A549 treated with Hydrocortisone at 1 μM for 4 hours (cell line): Measurements from ENCODE around the gene PLK5. TPM values are rescaled to one million over a fixed set of nuclear protein-coding genes. Genes with fewer than 3 reads are reported as not detected.

Experiments
- total RNA-seq: library from RNA; stranded (reverse); fragments of 200-300 nt; extraction: Qiagen RNA extraction; gene quantifications from 5 replicates; pipeline ENCODE4 v1.2.3, GENCODE V29; 2022

Gene PLK5, protein sequence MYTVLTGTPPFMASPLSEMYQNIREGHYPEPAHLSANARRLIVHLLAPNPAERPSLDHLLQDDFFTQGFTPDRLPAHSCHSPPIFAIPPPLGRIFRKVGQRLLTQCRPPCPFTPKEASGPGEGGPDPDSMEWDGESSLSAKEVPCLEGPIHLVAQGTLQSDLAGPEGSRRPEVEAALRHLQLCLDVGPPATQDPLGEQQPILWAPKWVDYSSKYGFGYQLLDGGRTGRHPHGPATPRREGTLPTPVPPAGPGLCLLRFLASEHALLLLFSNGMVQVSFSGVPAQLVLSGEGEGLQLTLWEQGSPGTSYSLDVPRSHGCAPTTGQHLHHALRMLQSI
- not detected in 5 replicates for total RNA-seq

DNA sequence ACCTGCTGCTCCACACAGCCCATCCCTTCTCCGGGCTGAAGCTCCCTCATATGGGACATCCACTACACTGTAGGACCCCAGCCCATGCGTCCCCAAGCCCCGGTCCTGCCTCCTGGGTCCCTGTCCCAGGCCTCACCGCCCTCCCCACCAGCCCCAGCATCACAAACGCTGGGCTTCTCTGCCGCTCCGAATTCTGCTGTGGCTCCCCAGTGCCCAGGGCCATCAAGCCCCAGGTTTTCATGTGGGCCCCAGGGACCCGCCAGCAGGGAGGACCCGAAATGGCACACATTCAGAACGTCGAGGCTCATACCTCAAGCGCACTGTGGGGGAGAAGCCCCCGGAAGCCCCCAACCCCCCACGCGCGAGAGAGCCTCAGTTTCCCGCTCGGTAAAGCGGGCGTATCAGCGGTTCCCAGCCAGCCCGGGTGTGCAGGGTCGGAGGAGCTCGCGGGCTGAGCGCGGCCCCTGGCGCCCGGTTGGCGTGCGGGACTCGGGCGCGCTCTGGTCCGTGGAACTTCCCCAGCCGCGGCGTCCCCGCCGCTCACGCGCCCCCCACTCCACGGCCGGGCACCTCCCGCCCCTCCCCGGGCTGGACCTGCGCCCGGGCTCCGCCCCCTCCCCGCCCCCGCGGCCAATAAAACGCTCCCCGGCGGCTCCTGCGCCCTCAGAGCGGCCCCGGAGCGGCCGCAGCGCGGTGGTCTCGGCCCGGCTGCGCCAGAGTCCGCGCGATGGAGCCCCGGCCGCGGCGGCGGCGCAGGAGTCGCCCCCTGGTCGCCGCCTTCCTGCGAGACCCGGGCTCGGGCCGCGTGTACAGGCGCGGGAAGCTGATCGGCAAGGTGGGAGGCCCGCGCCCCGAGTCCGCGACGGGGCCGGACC is at the start of gene PLK5:
TSS of gene PLK5 (plus strand) at position 666 of the 875 bp plus-strand sequence. CDS start 2,920 bp downstream, outside the sequence.

DNA sequence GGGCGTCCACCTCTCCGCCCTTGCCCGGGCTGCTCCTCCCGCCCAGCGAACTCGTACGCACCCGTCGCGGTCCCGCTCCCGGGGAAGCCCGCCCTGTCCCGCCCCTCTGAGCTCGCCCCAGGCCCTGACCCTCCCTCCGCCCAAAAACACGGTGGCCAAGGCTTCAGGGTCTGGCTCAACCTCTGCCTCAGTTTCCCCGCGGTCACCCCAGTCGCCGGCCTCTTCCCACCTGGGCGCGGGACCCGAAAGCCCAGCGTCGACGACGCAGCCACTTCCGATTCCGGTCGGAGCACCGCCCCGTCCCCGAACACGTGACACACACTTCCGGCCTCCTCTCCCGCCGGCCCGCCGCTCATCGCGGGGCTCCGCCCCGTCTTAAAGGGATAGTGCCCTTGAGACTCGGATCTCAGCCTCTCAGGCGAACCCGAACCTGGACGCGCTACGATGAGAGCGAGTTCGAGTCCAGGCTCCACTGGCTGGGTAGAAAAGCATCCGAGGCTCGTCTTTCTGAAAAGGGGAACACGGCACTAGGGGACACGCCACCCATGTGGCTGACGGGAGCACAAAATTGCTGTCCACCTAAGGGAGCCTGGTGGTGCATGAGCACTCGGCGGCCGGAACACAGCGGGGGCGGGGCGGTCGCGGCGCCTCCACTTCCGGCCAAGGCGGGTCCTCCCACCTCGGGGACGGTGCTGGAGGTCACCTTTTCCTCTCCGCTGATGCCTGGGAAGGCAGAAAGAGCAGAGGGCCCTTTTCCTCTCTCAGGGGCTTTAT is 44.8 kb upstream of the PLK5 start, which contains the start of gene C19orf25:
TSS of gene C19orf25 (minus strand) at position 282 of the 774 bp plus-strand sequence. CDS start 312 bp downstream, outside the sequence.

DNA sequence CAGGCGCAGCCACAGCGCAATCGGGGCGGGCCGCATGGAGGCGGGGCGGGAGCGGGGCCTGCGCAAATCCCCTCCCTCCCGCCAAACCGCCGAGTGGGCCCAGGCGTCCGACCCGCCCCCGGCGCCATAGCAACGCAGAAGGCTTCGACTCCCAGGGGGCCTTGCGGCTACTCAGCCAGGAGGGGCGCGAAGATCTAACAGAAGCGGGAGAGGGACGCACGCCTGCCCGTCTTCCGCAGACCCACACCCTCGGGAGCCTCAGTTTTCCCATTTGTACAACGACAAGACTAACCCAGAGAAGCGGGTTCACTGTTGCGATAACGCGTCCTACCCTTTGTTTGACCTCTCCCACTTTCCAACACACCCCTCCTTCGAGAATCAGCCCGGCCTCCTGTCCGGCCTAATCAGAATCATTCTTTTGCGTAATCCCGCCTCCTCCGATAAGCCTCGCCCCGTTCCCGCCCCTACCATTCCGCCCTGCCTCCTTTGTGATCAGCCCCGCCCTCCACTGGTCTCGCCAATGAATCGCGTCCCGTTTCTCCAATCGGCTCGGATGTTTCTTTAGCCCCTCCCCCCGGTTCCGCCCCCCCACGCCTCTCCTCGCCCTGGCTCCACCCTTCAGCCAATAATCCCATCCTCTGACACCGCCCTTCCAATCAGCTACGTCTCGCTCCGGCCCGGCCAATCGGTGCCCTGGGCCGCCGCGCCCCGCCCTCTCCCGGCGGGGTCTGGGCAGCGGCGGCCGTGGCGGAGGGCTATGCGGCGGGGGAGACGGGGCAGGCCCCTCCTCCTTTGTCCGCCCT is 33.4 kb upstream of the PLK5 start, which contains the start of gene PCSK4:
TSS of gene PCSK4 (minus strand) at position 40 of the 803 bp plus-strand sequence. CDS start at position 36, 4 bp downstream.

DNA sequence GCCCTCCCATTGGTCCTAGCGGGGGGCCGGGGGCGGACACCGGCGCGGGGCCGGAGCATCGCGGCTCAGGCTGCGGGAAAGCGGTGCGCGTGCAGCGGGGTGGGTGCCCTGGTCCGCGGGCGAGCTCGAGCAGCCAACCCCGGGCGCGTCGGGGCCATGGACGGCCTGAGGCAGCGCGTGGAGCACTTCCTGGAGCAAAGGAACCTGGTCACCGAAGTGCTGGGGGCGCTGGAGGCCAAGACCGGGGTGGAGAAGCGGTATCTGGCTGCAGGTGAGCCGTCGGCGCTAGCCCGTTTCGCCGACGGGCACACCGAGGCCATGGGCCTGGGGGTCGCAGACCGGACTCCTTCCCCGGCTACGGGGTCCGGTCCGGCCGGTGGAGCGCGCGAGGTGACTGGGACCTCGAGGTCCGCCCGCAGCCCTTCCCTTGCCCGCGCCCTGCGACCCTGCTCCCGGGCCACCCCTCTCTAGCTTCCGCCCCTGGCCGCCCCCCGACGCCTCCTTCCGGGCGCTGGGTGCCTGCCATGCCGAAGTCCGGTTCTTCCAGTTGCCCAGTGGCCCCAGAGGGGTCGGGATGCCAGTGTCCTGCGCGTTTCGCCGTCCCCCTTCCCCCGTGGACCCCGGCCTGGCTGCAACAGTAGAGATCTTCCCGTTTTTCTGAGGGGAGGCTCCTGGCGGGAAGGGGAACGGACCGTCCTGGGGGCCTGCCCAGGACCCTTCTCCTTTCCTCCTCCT is 32.6 kb upstream of the PLK5 start, which contains the start of gene REEP6:
TSS of gene REEP6 (plus strand) at position 68 of the 735 bp plus-strand sequence. CDS start at position 157, 89 bp downstream.

DNA sequence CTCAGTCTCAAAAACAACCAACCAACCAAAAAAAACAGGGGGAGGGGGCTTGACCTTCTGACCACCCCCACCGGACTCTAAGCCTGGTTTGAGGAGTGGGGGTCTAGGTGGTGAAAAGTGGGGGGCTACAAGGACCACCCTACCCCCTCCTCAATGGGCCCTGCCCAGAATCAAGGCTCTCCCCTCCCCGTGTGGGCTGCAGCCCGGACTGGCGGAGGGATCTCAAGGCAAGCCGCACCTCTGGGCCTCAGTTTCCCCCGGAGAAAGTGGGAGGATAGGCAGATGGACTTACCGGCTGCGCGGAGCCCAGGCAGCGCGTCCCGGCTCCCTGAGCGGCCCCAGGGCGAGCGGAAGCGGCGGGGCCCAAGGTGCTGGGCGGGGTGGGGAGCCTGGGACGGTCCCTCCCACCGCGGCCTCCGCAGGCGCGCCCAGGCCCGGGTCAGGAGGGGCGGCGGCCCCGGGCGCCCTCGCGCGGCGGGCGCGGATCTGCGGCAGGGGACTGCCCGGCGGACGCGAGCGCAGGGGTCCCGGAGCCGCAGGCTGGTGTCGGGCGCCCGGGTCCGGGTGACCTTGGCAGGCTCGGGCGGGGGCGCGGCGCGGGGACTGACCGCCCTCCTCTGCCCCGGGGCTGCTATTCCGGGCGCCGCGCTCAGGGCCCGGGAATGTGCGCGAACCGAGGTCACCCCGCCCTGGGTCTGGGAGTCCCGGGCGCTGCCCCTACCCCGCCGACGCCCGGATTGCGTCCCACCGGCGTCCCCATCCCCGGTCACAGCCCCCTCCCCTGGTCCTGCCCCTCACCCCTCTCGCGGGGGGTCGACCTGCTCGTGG is 11.0 kb upstream of the PLK5 start, which contains the start of gene ADAMTSL5:
TSS of gene ADAMTSL5 (minus strand) at position 349 of the 828 bp plus-strand sequence. CDS start 2,076 bp downstream, outside the sequence.

DNA sequence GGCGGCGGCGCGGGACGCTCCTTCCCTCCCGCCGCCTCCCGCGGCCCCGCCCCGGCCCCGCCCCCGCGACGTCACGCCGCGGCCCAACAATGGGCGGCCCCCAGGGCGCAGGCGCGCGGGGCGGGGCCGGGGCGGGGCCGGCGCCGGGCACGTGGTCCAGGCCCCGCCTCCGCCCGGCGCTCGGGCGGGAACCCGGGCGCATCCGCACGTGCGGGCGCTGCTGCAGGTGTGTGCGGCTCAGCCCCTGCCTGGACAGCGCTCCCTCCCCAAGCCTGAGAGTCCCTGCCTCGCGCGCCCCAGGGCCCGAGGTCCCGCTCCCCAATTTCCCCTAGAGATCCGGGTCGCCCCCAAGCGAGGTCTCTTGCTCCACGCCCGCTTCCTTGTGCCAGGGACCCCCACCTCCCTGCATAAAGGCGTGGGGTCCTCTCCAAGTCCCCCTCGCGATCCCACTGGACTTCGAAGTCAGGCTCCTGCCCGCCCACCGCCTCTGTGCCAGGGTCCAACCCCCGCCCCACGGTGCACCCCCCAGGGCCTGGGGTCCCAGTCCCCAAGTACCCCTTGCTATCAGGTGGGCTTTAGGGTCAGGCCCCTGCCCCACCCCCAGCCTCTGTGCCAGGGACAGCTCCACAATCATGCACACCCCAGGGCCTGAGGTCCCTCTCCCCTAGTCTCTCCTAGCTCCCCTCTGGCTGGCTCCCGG is 44.6 kb downstream of the PLK5 start, which contains the start of gene MEX3D:
TSS of gene MEX3D (minus strand) at position 6 of the 700 bp plus-strand sequence. CDS start 267 bp downstream, outside the sequence.

Other genes starting within 250 kb of the PLK5 start
- 44.2 to 95.1 TPM (median 77.5 TPM) in 5 replicates for gene FAM174C, start 248.5 kb upstream of the PLK5 start, total RNA-seq
- gene EFNA2, start 238.2 kb upstream of the PLK5 start, total RNA-seq: 1.0 to 2.3 TPM (median 2.0 TPM) in 5 replicates
- gene NDUFS7, start 140.2 kb upstream of the PLK5 start, total RNA-seq: 67.0 to 76.3 TPM (median 74.3 TPM) in 5 replicates
- 26.9 to 45.6 TPM (median 41.2 TPM) in 5 replicates for gene GAMT, start 122.5 kb upstream of the PLK5 start, total RNA-seq
- gene DAZAP1, start 116.5 kb upstream of the PLK5 start, total RNA-seq: 81.0 to 103 TPM (median 96.2 TPM) in 5 replicates
- gene RPS15, start 85.7 kb upstream of the PLK5 start, total RNA-seq: 1,250 to 2,075 TPM (median 1,916 TPM) in 5 replicates
- gene APC2, start 74.0 kb upstream of the PLK5 start, total RNA-seq: 0.78 to 2.5 TPM (median 1.7 TPM) in 5 replicates
- gene C19orf25, start 44.9 kb upstream of the PLK5 start, total RNA-seq: 10.4 to 18.8 TPM (median 16.6 TPM) in 5 replicates
- 0.64 to 1.0 TPM (median 0.85 TPM) in 5 replicates for gene PCSK4, start 33.7 kb upstream of the PLK5 start, total RNA-seq
- gene REEP6, start 32.9 kb upstream of the PLK5 start, total RNA-seq: 3.9 to 6.6 TPM (median 4.9 TPM) in 5 replicates
- 3.4 to 4.2 TPM (median 3.5 TPM) in 5 replicates for gene ADAMTSL5, start 11.1 kb upstream of the PLK5 start, total RNA-seq
- 6.5 to 11.6 TPM (median 10.8 TPM) in 5 replicates for gene MEX3D, start 44.2 kb downstream of the PLK5 start, total RNA-seq
- gene MBD3, start 68.8 kb downstream of the PLK5 start, total RNA-seq: 37.1 to 49.0 TPM (median 46.7 TPM) in 5 replicates
- gene UQCR11, start 81.4 kb downstream of the PLK5 start, total RNA-seq: 68.4 to 207 TPM (median 177 TPM) in 5 replicates
- 56.3 to 67.3 TPM (median 66.2 TPM) in 5 replicates for gene TCF3, start 128.5 kb downstream of the PLK5 start, total RNA-seq
- not detected in 5 replicates for gene ONECUT3, start 229.4 kb downstream of the PLK5 start, total RNA-seq